CD4-positive, alpha-beta memory T cell (primary cell): ENCODE data around the gene CKB. TPM values are rescaled to one million over a fixed set of nuclear protein-coding genes. Genes with fewer than 3 reads are reported as not detected.
A peak's percentile ranks its signal among the peaks of the same experiment; 100 is the strongest.

ENCODE experiments used
- CTCF ChIA-PET: fragments of 350-600 bp; sonication (Branson Sonifier 250); formaldehyde crosslinking; loops from one replicate; lab custom pipeline; 2021; ENCODE audit warnings: inconsistent platforms; ENCODE audit not compliant: partially characterized antibody; lab: Charles Lee
- POLR2A ChIA-PET: fragments of 350-600 bp; sonication (Branson Sonifier 250); formaldehyde crosslinking; loops from one replicate; lab custom pipeline; 2021; ENCODE audit not compliant: partially characterized antibody; lab: Charles Lee
- DNase-seq, 5 donors: peaks; one replicate each; pipeline versions ENCODE4 v3.0.0 to v3.0.0-alpha.2; 2020 to 2022; ENCODE audit warnings: mixed read lengths in 1 of 5
- H3K27ac ChIP-seq: one replicate; pipeline ENCODE4 v1.7.0; 2013; ENCODE audit warnings: low read depth, low read length
- H3K27me3 ChIP-seq: 2 replicates; pipeline ENCODE4 v1.7.0; 2013; ENCODE audit warnings: mild to moderate bottlenecking, low read length, moderate library complexity; ENCODE audit not compliant: insufficient read depth
- H3K36me3 ChIP-seq: 2 replicates; pipeline ENCODE4 v1.7.0; 2013; ENCODE audit warnings: mild to moderate bottlenecking, low read length, moderate library complexity; ENCODE audit not compliant: insufficient read depth
- H3K4me1 ChIP-seq: 2 replicates; pipeline ENCODE4 v1.7.0; 2013; ENCODE audit warnings: mild to moderate bottlenecking, low read length, moderate library complexity; ENCODE audit not compliant: insufficient read depth
- H3K4me3 ChIP-seq, 2 donors: one replicate each; pipeline ENCODE4 v1.7.0; 2013; ENCODE audit warnings: low read length in 2 of 2, mild to moderate bottlenecking in 1 of 2
- H3K9me3 ChIP-seq, 2 donors: one replicate each; pipeline ENCODE4 v1.7.0; 2013; ENCODE audit warnings: low read length in 2 of 2, control low read depth in 1 of 2; ENCODE audit not compliant: control insufficient read depth in 1 of 2
- H3K27ac Mint-ChIP-seq, 7 donors: one replicate each; pipeline ENCODE4 v1.8.0; 2020 to 2021; ENCODE audit warnings: mixed read lengths in 7 of 7, mild to moderate bottlenecking in 6 of 7, inconsistent platforms in 3 of 7, moderate library complexity in 3 of 7
- H3K27me3 Mint-ChIP-seq, 2 donors: one replicate each; pipeline ENCODE4 v1.8.0; 2020 to 2021; ENCODE audit warnings: mixed read lengths in 2 of 2
- H3K36me3 Mint-ChIP-seq, 2 donors: one replicate each; pipeline ENCODE4 v1.8.0; 2020 to 2021; ENCODE audit warnings: mixed read lengths in 2 of 2, inconsistent platforms in 1 of 2, mild to moderate bottlenecking in 1 of 2
- H3K4me1 Mint-ChIP-seq, 4 donors: one replicate each; pipeline ENCODE4 v1.8.0; 2020 to 2021; ENCODE audit warnings: mixed read lengths in 4 of 4, mild to moderate bottlenecking in 1 of 4
- H3K4me3 Mint-ChIP-seq, 8 donors: one replicate each; pipeline ENCODE4 v1.8.0; 2020 to 2021; ENCODE audit warnings: mixed read lengths in 8 of 8, mild to moderate bottlenecking in 7 of 8, moderate library complexity in 6 of 8, inconsistent platforms in 3 of 8
- H3K9me3 Mint-ChIP-seq, 8 donors: one replicate each; pipeline ENCODE4 v1.8.0; 2020 to 2021; ENCODE audit warnings: mixed read lengths in 8 of 8, mild to moderate bottlenecking in 5 of 8, inconsistent platforms in 3 of 8, moderate library complexity in 1 of 8
- intact Hi-C: fragments of 100-400 bp; cut with micrococcal nuclease; formaldehyde crosslinking; loops from one replicate; pipeline ENCODE4 v1.15.1; 2023
- polyA plus RNA-seq, 2 donors: library from polyadenylated mRNA; unstranded; fragments of 300-500 nt; fragmentation: Illumina TruSeq; gene quantifications; one replicate each; pipeline ENCODE4 v1.2.3, GENCODE V29; 2021
- total RNA-seq, 2 experiments: library from RNA; stranded (reverse); gene quantifications; one replicate each; pipeline ENCODE4 v1.2.3, GENCODE V29; 2021

CKB gene
- total and polyA plus RNA-seq, 4 experiments from 2014 or later, result 2.0 to 3.0 (median 2.5) TPM

- no peak for DNase-seq
- no peaks in the 10 kb centered on the region for H3K36me3 ChIP-seq
- Mint-ChIP-seq H3K4me3 (no peak overlapping the region), H3K27ac (peak overlapping the region in 3 of 7 donors; percentile 5 to 83 (median 31)), H3K36me3 (no peaks in the 10 kb centered on the region), H3K27me3 (no peaks in the 10 kb centered on the region), H3K9me3 (no peaks in the 10 kb centered on the region), H3K4me1 (peaks cover 0 to 4% (median under 1%) of the 10 kb centered on the region in 4 donors)
- no peak overlapping the region for H3K27ac ChIP-seq
- intact Hi-C loops, result no loop called here
- CTCF ChIA-PET, result interaction anchor here (1.3 to 1.6 kb wide), 2 partner anchors 10 to 15 kb away, joined by 3 read pairs; no protein-coding TSS in a partner anchor
- H3K4me1 ChIP-seq, result no peaks in the 10 kb centered on the region
- no peaks in the 10 kb centered on the region for H3K27me3 ChIP-seq
- no peaks in the 10 kb centered on the region for H3K9me3 ChIP-seq
- no peak overlapping the region for H3K4me3 ChIP-seq
- POLR2A ChIA-PET, result no interaction called here
These were observed 14.1 kb upstream of the CKB start for GRCh38 chr14:103536693-103537092.

GRCh38 chr14:103535891-103536565 lies 13.4 kb upstream of the CKB start:
- H3K4me3 ChIP-seq, result no peak overlapping the region
- CTCF ChIA-PET, result interaction anchor here (1.3 to 1.6 kb wide), 2 partner anchors 11 to 15 kb away, joined by 3 read pairs; no protein-coding TSS in a partner anchor

GRCh38 chr14:103535081-103535890 lies 12.7 kb upstream of the CKB start:
- Mint-ChIP-seq H3K27me3 (no peaks in the 10 kb centered on the region), H3K36me3 (no peaks in the 10 kb centered on the region), H3K27ac (no peak overlapping the region), H3K4me3 (no peak overlapping the region), H3K4me1 (peaks cover 5 to 16% (median 9%) of the 10 kb centered on the region in 4 donors), H3K9me3 (no peaks in the 10 kb centered on the region)
- Histone ChIP-seq H3K9me3 (no peaks in the 10 kb centered on the region), H3K4me3 (no peak overlapping the region), H3K36me3 (no peaks in the 10 kb centered on the region), H3K4me1 (peaks cover 8% of the 10 kb centered on the region), H3K27ac (no peak overlapping the region), H3K27me3 (no peaks in the 10 kb centered on the region)
- intact Hi-C loops, result no loop called here
- ChIA-PET CTCF (interaction anchor here (1.3 kb wide), 1 partner anchor 14 kb away, joined by 3 read pairs; no protein-coding TSS in a partner anchor), POLR2A (interaction anchor here (0.7 kb wide), 1 partner anchor 93 kb away, joined by 3 read pairs; no protein-coding TSS in a partner anchor)
- DNase-seq, result no peak

More at GRCh38 chr14:103535891-103536565, 13.4 kb upstream of the CKB start:
- Histone ChIP-seq H3K27me3 (no peaks in the 10 kb centered on the region), H3K4me1 (peaks cover under 1% of the 10 kb centered on the region), H3K27ac (no peak overlapping the region), H3K36me3 (no peaks in the 10 kb centered on the region), H3K9me3 (no peaks in the 10 kb centered on the region)
- H3K9me3 Mint-ChIP-seq, result no peaks in the 10 kb centered on the region
- no peak for DNase-seq
- no peaks in the 10 kb centered on the region for H3K36me3 Mint-ChIP-seq
- intact Hi-C loops, result no loop called here
- POLR2A ChIA-PET, result interaction anchor here (0.7 kb wide), 1 partner anchor 93 kb away, joined by 3 read pairs; no protein-coding TSS in a partner anchor
- H3K27ac Mint-ChIP-seq, result no peak overlapping the region
- H3K4me3 Mint-ChIP-seq, result no peak overlapping the region
- peaks cover 2 to 11% (median 4%) of the 10 kb centered on the region in 4 donors for H3K4me1 Mint-ChIP-seq
- no peaks in the 10 kb centered on the region for H3K27me3 Mint-ChIP-seq

GRCh38 chr14:103534576-103535061 lies 12.0 kb upstream of the CKB start:
- no peaks in the 10 kb centered on the region for H3K36me3 Mint-ChIP-seq
- no peak overlapping the region for H3K4me3 Mint-ChIP-seq
- CTCF ChIA-PET, result no interaction called here
- H3K9me3 ChIP-seq, result no peaks in the 10 kb centered on the region
- no peak overlapping the region for H3K27ac ChIP-seq
- no peak overlapping the region for H3K27ac Mint-ChIP-seq
- POLR2A ChIA-PET, result no interaction called here
- DNase-seq, result no peak
- H3K36me3 ChIP-seq, result no peaks in the 10 kb centered on the region
- H3K4me3 ChIP-seq, result no peak overlapping the region
- H3K4me1 ChIP-seq, result peaks cover 14% of the 10 kb centered on the region
- H3K27me3 Mint-ChIP-seq, result no peaks in the 10 kb centered on the region
- H3K9me3 Mint-ChIP-seq, result no peaks in the 10 kb centered on the region
- no peaks in the 10 kb centered on the region for H3K27me3 ChIP-seq
- peaks cover 8 to 23% (median 15%) of the 10 kb centered on the region in 4 donors for H3K4me1 Mint-ChIP-seq
- intact Hi-C loops, result no loop called here

- DNase-seq, result no peak
- Histone ChIP-seq H3K27me3 (no peaks in the 10 kb centered on the region), H3K36me3 (no peaks in the 10 kb centered on the region), H3K27ac (no peak overlapping the region), H3K9me3 (no peaks in the 10 kb centered on the region), H3K4me1 (peaks cover 18% of the 10 kb centered on the region), H3K4me3 (no peak overlapping the region)
- intact Hi-C loops, result no loop called here
- ChIA-PET CTCF (interaction anchor here (1.6 kb wide), 1 partner anchor 16 kb away, joined by 6 read pairs; no protein-coding TSS in a partner anchor), POLR2A (no interaction called here)
- H3K4me1 Mint-ChIP-seq, result peaks cover 11 to 27% (median 17%) of the 10 kb centered on the region in 4 donors
- H3K27ac Mint-ChIP-seq, result no peak overlapping the region
- no peaks in the 10 kb centered on the region for H3K9me3 Mint-ChIP-seq
- no peak overlapping the region for H3K4me3 Mint-ChIP-seq
- no peaks in the 10 kb centered on the region for H3K27me3 Mint-ChIP-seq
- no peaks in the 10 kb centered on the region for H3K36me3 Mint-ChIP-seq
These were observed 11.5 kb upstream of the CKB start for GRCh38 chr14:103533999-103534575.

- no peaks in the 10 kb centered on the region for H3K9me3 ChIP-seq
- H3K9me3 Mint-ChIP-seq, result no peaks in the 10 kb centered on the region
- no peaks in the 10 kb centered on the region for H3K27me3 Mint-ChIP-seq
- H3K36me3 Mint-ChIP-seq, result peaks cover 0 to 2% of the 10 kb centered on the region in 2 donors
- H3K4me1 Mint-ChIP-seq, result peaks cover 12 to 33% (median 19%) of the 10 kb centered on the region in 4 donors
- H3K27ac Mint-ChIP-seq, result peak overlapping the region in 1 of 7 donors; percentile 18
- no peak for DNase-seq
- no peaks in the 10 kb centered on the region for H3K36me3 ChIP-seq
- H3K27me3 ChIP-seq, result no peaks in the 10 kb centered on the region
- no peak overlapping the region for H3K4me3 Mint-ChIP-seq
- peaks cover 23% of the 10 kb centered on the region for H3K4me1 ChIP-seq
- ChIA-PET CTCF (interaction anchor here (1.6 kb wide), 1 partner anchor 15 kb away, joined by 6 read pairs; no protein-coding TSS in a partner anchor), POLR2A (no interaction called here)
- H3K27ac ChIP-seq, result no peak overlapping the region
- intact Hi-C loops, result no loop called here
- H3K4me3 ChIP-seq, result no peak overlapping the region
These were observed 10.7 kb upstream of the CKB start for GRCh38 chr14:103533137-103533998.
